ENCODE data around the gene GPATCH3.
A peak's percentile ranks its signal among the peaks of the same experiment; 100 is the strongest.
"Not testable (repeated sequence)": the region's sequence is repeated elsewhere in the genome, so short reads cannot be mapped to it uniquely, and the experiment has no call there.

Gene GPATCH3

DNA sequence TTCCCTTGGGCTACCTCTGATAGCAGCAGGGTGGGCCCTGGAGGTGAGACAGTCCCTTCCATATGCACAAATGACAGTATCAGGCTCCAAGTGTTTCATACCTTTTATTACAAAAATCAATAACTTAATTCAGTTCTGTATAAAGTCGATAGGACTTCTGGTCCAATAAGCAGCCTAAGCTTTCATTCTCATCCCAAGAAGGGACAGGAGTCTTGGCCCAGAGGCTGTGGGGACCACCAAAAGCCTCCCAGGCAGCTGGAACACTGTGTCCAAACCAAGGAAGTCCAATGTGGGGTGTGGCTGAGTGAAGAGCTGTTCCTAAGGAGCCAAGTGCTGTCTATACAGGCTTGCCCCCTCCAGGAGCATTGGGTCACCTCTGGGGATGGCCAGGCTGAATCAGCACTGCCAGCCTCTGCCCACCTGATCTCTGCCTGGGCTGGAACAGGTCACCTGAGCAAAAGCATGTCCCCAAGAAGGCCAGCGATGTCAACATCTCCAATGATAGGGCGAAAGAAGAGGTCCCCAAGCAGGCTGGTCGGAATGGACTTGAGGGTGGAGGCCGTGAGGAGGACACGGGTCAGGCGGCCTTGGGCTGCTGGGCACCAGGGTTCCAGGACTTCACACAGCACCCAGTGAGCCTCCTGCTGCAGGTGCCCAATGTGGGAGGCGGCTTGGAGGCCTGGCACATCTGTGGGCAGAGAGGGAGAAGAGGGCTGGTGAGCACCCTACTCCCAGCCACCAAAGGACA lies 11.3 kb upstream of the GPATCH3 start:
- DNase-seq, result no peak

DNA sequence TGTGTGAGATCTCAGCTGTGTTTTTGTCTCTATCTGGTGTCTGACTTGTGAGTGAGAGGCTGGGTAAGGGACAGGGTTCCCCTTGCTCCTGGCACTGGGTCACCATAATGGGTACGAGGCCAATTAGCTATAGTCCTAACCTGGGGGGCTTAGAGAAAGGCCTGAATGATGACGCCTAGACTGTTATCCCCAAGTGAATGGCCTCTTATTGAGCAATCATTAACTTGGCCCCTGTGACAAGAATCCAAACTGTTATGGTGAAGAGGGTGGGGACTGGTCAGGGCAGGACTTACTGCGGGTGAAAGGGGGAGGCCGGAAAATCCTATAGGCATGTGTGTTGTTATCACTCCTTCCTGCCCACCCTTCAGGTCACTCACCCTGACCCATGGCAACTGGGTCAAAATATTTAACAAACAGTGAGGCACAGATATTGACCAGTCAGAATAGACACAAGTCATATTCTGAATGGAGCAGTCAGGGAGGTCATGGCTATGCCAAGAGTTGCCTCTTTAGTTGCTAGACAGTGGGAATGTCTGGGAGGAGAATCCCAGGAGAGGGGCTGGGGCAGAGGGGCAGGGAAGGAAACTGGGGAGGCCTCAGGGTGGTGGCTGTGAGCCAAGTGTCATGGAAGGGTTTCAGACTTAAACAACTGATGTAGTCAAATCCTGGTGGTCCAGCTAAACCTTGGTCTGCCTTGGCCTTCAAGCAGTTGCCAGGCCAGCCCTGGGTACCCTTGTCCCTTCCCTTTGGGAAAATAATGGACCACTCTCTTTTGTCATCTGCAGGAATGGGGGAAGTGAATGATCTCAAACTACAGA lies 10.3 kb upstream of the GPATCH3 start:
- no peak for DNase-seq

DNA sequence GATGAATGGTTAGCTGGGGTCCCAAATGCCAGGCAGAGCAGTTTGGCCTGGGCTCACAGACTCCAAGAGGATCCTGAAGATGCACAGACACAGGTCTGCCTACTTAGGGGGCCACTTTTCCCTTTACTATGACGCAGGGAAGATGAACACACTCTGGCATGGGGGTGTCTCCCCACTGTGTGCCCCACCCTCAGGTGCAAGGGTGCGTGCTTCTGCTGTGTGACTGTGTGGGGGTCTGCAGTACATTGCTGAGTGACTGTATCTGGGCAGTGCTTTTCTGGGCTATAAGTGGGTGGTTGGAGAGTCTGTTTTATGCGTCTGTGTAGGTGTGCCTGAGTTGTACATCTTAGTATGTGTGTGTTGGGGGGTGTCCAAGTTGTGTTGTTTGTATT lies 9.7 kb upstream of the GPATCH3 start:
- DNase-seq, result no peak

GRCh38 chr1:26907071-26907917 lies 7.0 kb upstream of the GPATCH3 start:
- no peak for DNase-seq

DNA sequence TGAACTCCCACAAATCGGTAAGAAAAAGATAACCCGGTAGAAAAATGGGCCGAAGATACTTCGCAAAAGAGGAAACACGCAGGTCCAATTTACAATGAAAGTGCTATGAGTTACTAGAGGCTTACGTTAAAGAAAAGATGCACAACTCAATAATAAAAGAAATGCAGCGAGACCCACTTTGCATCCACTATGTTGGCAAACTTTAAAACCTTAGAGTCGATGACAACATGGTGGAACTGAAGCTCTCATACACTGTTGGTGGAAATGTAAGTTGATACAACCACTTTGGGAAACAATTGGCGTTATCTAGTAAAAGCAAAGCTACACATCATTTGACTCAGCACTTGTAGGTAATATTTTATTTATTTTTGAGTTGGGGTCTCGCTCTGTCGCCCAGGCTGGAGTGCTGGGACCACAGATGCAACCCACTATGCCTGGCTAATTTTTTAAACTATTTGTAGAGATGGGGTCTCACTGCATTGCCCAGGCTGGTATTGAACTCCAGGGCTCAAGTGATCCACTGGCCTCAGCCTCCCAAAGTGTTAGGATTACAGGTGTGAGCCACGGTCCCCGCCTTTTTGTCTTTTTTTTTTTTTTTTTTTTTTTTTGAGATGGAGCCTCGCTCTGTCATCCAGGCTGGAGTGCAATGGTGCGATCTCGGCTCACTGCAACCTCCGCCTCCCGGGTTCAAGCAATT lies 696 bp upstream of the GPATCH3 start:
- DNase-seq, result no peak

- DNase-seq, result no peak
Measured at GRCh38 chr1:26897351-26897750, 2.9 kb downstream of the GPATCH3 start.

GRCh38 chr1:26894263-26894662 lies 6.0 kb downstream of the GPATCH3 start:
- DNase-seq, result no peak

DNA sequence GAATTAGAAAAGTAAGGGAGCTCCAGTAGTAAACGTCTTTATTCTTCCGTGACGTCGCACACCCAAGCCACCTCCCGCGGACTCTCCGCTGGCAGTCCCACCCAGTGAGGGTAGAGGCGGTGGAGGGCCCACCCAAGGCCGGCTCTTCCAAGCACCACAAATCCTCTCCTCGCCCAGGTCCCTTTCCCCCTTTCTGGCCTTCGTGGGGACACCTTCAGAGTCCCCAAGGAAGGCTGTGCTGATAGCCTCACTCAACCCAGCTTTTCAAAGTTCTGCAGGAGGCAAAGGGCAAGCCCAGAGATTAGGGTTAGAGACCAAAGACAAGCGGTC lies 9.8 kb downstream of the GPATCH3 start:
- no peak for DNase-seq

DNA sequence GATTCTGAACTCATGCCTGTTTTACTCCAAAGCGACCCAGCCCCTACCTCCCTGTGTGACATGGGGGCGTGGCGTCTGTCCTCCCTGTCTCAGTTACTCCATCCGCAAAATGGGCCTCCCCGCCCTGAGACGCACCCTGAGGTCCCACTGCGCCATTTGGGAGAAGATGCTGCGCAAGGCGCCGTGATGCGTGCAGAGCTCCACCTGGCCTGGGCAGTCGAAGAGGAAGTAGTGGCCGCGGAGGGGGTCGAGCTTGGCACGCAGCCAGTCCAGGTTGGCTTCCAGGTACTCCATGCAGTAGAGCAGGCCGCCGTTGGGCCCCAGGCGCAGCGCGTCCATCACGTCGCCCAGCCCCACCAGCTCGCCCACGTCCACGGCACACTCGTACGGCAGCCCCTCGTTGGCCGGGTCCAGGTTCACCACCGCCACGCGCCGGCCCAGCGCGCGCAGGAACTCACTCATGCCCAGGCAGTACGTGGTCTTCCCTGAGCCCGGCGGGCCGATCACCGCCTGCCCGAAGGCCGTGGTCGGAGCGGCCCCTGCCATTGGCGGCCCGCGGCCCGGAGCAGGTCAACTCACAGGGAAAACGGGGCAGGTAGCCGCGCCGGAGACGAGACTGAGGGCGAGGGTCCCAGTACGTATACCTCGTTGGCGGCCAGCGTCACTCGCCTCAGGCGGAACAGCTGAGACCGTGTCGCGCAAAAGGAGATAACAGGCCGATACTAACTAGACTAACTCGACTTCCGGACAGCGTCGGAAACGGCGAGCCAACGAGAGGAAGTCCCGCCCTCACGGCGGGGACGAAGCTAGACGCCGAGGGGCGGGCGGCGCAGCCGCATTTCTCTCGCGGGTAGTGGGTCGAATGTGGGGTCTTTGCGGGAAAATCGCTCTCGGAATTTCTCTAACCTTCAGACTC lies 10.5 kb downstream of the GPATCH3 start, which contains the start of gene GPN2:
GPN2 (minus strand) TSS at position 733 of the 916 bp plus-strand sequence; CDS start at position 546, 187 bp downstream.
- peak; percentile 14 to 23 for DNase-seq

DNA sequence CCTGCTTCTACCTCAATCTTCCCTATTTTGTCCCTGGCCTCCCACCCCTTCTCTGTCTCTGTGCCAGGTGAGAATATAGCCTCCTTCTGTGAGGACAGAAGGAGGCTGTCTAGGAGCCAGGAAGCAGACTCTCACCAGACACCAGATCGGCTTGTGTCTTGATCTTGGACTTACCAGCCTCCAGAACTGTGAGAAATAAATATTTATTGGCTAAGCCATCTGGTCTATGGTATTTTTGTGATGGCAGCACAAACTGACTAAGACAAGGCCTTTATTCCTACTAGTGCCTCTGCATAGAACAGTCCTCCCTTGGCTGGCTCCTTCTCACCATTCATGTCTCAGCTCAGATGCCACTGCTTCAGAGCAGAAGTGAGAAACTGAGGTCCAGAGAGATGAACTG lies 12.0 kb downstream of the GPATCH3 start:
- no peak for DNase-seq

- DNase-seq, result no peak
Measured at GRCh38 chr1:26887125-26887524, 13.1 kb downstream of the GPATCH3 start.

- DNase-seq, result no peak
Measured at GRCh38 chr1:26882696-26883463, 17.4 kb downstream of the GPATCH3 start.

- DNase-seq, result not testable (repeated sequence)
Measured at GRCh38 chr1:26881611-26882010, 18.7 kb downstream of the GPATCH3 start.

DNA sequence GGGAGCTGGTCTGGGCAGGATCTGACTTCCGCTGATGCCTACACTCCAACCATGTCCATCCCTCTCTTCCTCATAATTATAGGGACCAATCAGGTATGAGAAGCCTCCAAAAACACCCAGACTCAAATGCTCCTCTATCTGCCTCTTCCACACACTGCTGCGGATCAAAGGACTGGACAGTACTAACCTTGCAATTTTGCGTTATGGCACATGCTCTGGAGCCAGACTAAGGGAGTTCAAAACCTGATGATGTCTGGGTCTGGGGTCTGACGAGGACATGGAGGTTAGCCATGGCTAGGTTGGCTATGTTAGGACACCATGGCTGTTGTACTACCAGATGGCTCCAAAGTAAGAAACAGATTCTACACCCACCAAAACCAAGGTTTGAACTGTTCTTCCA lies 20.5 kb downstream of the GPATCH3 start:
- DNase-seq, result no peak

GRCh38 chr1:26877326-26877725 lies 22.9 kb downstream of the GPATCH3 start:
- DNase-seq, result no peak

DNA sequence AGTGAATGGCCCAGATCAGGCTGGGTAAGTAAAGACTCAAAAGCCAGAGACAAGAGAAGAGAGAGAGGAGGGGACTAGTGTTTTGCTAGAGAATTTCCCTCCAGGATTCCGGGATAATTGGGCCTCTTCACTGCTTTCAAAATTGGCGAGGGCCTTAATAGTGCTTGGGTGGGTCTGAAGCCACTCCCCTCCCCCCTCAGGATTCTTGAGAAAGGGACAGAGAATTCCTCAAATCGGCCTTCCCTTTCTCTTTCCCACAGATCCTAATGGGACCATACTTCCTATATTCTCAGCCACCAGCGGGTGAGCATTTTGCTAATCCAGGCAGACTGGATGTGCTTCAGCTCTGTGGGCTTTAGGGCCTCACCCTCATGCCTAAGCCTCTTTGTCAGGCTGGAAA lies 25.4 kb downstream of the GPATCH3 start:
- DNase-seq, result no peak

- DNase-seq, result not testable (repeated sequence)
Measured at GRCh38 chr1:26873097-26873496, 27.2 kb downstream of the GPATCH3 start.

DNA sequence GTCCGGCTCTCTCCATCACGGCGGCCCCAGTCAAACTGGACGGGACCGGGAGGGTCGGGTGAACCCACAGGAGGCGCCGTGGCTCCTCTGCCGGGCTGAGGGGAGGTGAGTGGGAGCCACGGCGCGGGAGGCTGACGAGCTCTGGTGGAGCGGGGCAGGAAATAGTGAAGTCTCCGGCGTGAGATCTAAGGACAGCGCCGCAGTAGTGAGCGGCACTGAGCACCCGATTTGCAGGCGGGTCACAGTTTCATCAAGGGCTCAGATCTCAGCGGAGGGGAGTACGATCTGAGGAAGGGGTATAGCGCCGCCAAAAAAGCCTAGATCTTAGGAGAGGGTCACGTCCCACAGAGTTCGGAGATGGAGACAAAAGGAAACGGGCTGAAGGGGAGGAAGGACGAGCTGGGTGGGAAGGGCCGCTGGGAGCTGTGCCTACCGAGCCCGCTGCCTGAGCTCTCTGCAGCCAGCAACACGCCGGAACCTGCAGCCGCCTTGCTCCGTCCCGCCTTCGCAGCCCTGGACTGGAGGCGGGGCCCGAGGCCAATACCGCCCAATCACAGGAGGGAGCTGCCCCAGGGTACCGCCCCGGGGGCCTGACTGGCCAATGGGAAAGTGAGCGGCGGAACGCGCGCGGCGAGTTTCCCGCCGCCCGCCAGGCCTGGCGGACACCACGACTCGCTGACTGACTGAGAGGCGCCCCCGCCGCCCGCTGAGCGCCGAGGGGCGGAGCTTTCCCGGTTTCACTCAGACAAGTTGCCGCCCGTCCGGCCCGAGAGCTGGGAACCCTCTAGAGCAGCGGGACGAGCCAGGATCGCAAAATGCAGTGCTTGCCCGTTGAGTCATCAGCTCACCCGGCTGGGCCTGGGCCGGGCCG lies 35.4 kb downstream of the GPATCH3 start:
- DNase-seq, result peak; percentile 88 to 96

DNA sequence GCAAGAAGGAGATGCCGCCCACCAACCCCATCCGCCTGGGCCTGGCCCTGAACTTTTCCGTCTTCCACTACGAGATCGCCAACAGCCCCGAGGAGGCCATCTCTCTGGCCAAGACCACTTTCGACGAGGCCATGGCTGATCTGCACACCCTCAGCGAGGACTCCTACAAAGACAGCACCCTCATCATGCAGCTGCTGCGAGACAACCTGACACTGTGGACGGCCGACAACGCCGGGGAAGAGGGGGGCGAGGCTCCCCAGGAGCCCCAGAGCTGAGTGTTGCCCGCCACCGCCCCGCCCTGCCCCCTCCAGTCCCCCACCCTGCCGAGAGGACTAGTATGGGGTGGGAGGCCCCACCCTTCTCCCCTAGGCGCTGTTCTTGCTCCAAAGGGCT lies 36.6 kb downstream of the GPATCH3 start:
- no peak for DNase-seq
